MCF 10A (cell line): ENCODE data around the gene GSS. TPM values are rescaled to one million over a fixed set of nuclear protein-coding genes. Genes with fewer than 3 reads are reported as not detected.

ENCODE experiments used
- BruUV-seq: library from RNA; stranded (reverse); fragments of 400-500 nt; replicated peaks from 2 replicates; lab custom pipeline; 2021; lab: Mats Ljungman, UMichigan
- CTCF ChIA-PET: fragments of 300-600 bp; sonication (Branson Sonifier 250); formaldehyde crosslinking; extraction: SDS; loops from one replicate; lab custom pipeline; 2021; ENCODE audit warnings: antibody characterized with exemption, inconsistent platforms; lab: Yijun Ruan, JAX
- POLR2A ChIA-PET: fragments of 300-600, 350-650 bp; sonication (Branson Sonifier 250); formaldehyde crosslinking; extraction: SDS; loops from one replicate; lab custom pipeline; 2020; ENCODE audit warnings: antibody characterized with exemption, inconsistent platforms; lab: Yijun Ruan, JAX
- DNase-seq: peaks from one replicate; pipeline ENCODE4 v3.0.0-alpha.2; 2018; ENCODE audit not compliant: unreplicated experiment
- H3K27ac Mint-ChIP-seq: one replicate; pipeline ENCODE4 v1.8.0; 2022; ENCODE audit warnings: mild to moderate bottlenecking, low read depth, mixed read lengths; ENCODE audit not compliant: unreplicated experiment
- H3K27me3 Mint-ChIP-seq: one replicate; pipeline ENCODE4 v1.8.0; 2022; ENCODE audit warnings: mixed read lengths; ENCODE audit not compliant: insufficient read depth, unreplicated experiment
- H3K36me3 Mint-ChIP-seq: one replicate; pipeline ENCODE4 v1.8.0; 2022; ENCODE audit warnings: mild to moderate bottlenecking, moderate library complexity, mixed read lengths; ENCODE audit not compliant: insufficient read depth, unreplicated experiment
- H3K4me1 Mint-ChIP-seq: one replicate; pipeline ENCODE4 v1.8.0; 2022; ENCODE audit warnings: mixed read lengths; ENCODE audit not compliant: insufficient read depth, unreplicated experiment
- H3K4me3 Mint-ChIP-seq: one replicate; pipeline ENCODE4 v1.8.0; 2022; ENCODE audit warnings: mild to moderate bottlenecking, moderate library complexity, mixed read lengths; ENCODE audit not compliant: unreplicated experiment
- H3K9me3 Mint-ChIP-seq: one replicate; pipeline ENCODE4 v1.8.0; 2022; ENCODE audit warnings: mixed read lengths; ENCODE audit not compliant: unreplicated experiment
- CTCF ChIP-seq: fragments of 200-600 bp; IDR thresholded peaks from one replicate; pipeline ENCODE4 v1.8.0; 2022; ENCODE audit warnings: antibody characterized with exemption, mild to moderate bottlenecking; ENCODE audit not compliant: unreplicated experiment
- intact Hi-C: fragments of 100-400 bp; cut with micrococcal nuclease; formaldehyde crosslinking; loops from 2 replicates; pipeline ENCODE4 v1.14.1; 2022
- total RNA-seq: library from RNA; stranded (reverse); gene quantifications from 2 replicates; pipeline ENCODE4 v1.2.3, GENCODE V29; 2022

Gene GSS
- total RNA-seq, 1 experiment from 2014 or later, result 115 TPM

GRCh38 chr20:34943808-34944567, 11.6 kb downstream of the GSS start:
- ChIA-PET CTCF (interaction anchor here (0.6 to 7.4 kb wide), 9 partner anchors 9 to 268 kb away, joined by 3 to 50 read pairs (median 4); partner anchors contain the start of genes ACSS2 and GGT7), POLR2A (interaction anchor here (0.7 to 3.4 kb wide), 12 partner anchors 9 to 362 kb away, joined by 3 to 20 read pairs (median 4); partner anchors contain the start of genes ACSS2, GSS and MYH7B)
- Mint-ChIP-seq H3K9me3 (no peaks in the 10 kb centered on the region), H3K4me3 (no peak overlapping the region), H3K27me3 (no peaks in the 10 kb centered on the region), H3K36me3 (peaks cover 47% of the 10 kb centered on the region), H3K27ac (peak overlapping the region; percentile 62), H3K4me1 (peaks cover 24% of the 10 kb centered on the region)
- intact Hi-C loops, result no loop called here
- peak; percentile 99 for DNase-seq
- no TSS peak for BruUV-seq
- no peak for TF ChIP-seq CTCF

- no peak overlapping the region for H3K4me3 Mint-ChIP-seq
- intact Hi-C loops, result no loop called here
- CTCF ChIA-PET, result interaction anchor here (0.6 to 7.4 kb wide), 3 partner anchors 8 to 154 kb away, joined by 3 to 50 read pairs (median 3); partner anchors contain the start of genes ACSS2 and GGT7
- DNase-seq, result no peak
- H3K4me1 Mint-ChIP-seq, result peaks cover 24% of the 10 kb centered on the region
- H3K27ac Mint-ChIP-seq, result no peak overlapping the region
- H3K36me3 Mint-ChIP-seq, result peaks cover 50% of the 10 kb centered on the region
- H3K9me3 Mint-ChIP-seq, result no peaks in the 10 kb centered on the region
- no TSS peak for BruUV-seq
- H3K27me3 Mint-ChIP-seq, result no peaks in the 10 kb centered on the region
- POLR2A ChIA-PET, result interaction anchor here (0.7 to 2.8 kb wide), 2 partner anchors 66 to 68 kb away, joined by 3 to 16 read pairs; partner anchors contain the start of gene ACSS2
- no peak for TF ChIP-seq CTCF
Observed at GRCh38 chr20:34942301-34942700, 13.3 kb downstream of the GSS start.

GRCh38 chr20:34941226-34941625, 14.4 kb downstream of the GSS start:
- Mint-ChIP-seq H3K27me3 (no peaks in the 10 kb centered on the region), H3K27ac (no peak overlapping the region), H3K9me3 (no peaks in the 10 kb centered on the region), H3K4me3 (no peak overlapping the region), H3K36me3 (peaks cover 54% of the 10 kb centered on the region), H3K4me1 (peaks cover 23% of the 10 kb centered on the region)
- no peak for TF ChIP-seq CTCF
- intact Hi-C loops, result no loop called here
- DNase-seq, result peak; percentile 31
- ChIA-PET POLR2A (interaction anchor here (0.6 to 1.5 kb wide), 3 partner anchors 12 to 65 kb away, joined by 3 to 5 read pairs (median 4); partner anchors contain the start of gene ACSS2), CTCF (interaction anchor here (0.6 to 7.4 kb wide), 4 partner anchors 9 to 67 kb away, joined by 3 to 50 read pairs (median 4); partner anchors contain the start of genes ACSS2, GGT7, GSS and MYH7B)
- no TSS peak for BruUV-seq

GRCh38 chr20:34940081-34940481, 15.5 kb downstream of the GSS start:
- BruUV-seq, result no TSS peak
- Mint-ChIP-seq H3K9me3 (no peaks in the 10 kb centered on the region), H3K27me3 (no peaks in the 10 kb centered on the region), H3K4me3 (no peak overlapping the region), H3K27ac (no peak overlapping the region), H3K4me1 (peaks cover 15% of the 10 kb centered on the region), H3K36me3 (peaks cover 61% of the 10 kb centered on the region)
- ChIA-PET POLR2A (interaction anchor here (1.4 to 2.0 kb wide), 3 partner anchors 11 to 64 kb away, joined by 4 to 7 read pairs (median 5); partner anchors contain the start of gene ACSS2), CTCF (interaction anchor here (0.5 to 7.4 kb wide), 3 partner anchors 16 to 103 kb away, joined by 3 to 50 read pairs (median 4); partner anchors contain the start of genes ACSS2, GGT7, GSS and MYH7B)
- no peak for DNase-seq
- TF ChIP-seq CTCF, result no peak
- intact Hi-C loops, result no loop called here
